ENCODE measurements around the gene PLAA. TPM values are rescaled to one million over a fixed set of nuclear protein-coding genes. Genes with fewer than 3 reads are reported as not detected.
"Not testable (repeated sequence)": the region's sequence is repeated elsewhere in the genome, so short reads cannot be mapped to it uniquely, and the experiment has no call there.

Gene PLAA
- polyA plus RNA-seq, 5 donors, result 24.2 to 38.5 (median 33.8) TPM

- DNase-seq, result no peak
These were observed 6.9 kb downstream of the PLAA start for GRCh38 chr9:26939955-26940711.

DNA sequence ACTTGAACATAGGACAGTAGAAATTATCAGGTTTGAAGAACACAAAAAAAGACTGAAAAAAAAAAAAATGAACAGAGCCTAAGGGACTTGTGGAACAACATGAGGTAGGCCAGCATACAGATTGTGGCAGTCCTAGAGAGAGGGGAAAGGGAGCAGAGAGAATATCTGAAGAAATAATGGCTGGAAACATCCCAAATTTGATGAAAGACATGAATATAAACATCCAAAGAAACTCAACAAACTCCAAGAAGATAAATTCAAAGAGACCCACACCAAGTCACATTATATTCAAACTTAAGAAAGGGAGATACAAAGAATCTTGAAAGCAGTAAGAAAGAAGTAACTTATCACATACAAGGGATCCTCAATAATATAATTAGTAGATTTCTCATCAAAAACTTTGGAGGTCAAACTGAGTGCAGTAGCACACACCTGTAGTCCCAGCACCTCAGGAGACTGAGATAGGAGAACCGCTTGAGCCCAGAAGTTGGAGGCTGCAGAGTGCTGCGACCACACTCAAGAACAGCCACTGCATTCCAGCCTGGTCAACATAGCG, 9.1 kb downstream of the PLAA start:
- no peak for DNase-seq

DNA sequence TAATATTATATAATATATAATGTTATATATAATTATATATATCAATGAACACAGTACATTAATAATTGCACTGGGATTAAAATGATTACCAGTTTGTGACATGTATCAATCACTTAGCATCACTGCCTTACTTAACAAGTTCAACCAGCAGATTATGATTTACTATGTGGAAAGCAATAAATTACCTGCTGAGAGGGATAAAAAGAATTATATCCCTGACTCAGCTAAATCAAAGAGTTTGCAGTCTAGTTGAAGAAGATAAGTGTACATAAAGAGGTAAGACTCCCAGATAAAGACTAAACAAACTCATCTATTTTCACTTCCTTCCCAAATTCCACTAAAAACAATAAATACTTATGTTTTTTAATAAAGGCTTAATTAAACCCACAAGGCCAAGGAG, 11.2 kb downstream of the PLAA start:
- no peak for DNase-seq

- DNase-seq, result no peak
These were observed 18.0 kb downstream of the PLAA start for GRCh38 chr9:26928902-26929495.

GRCh38 chr9:26925609-26926008, 21.4 kb downstream of the PLAA start:
- no peak for DNase-seq

- DNase-seq, result no peak
These were observed 27.3 kb downstream of the PLAA start for GRCh38 chr9:26919698-26920097.

DNA sequence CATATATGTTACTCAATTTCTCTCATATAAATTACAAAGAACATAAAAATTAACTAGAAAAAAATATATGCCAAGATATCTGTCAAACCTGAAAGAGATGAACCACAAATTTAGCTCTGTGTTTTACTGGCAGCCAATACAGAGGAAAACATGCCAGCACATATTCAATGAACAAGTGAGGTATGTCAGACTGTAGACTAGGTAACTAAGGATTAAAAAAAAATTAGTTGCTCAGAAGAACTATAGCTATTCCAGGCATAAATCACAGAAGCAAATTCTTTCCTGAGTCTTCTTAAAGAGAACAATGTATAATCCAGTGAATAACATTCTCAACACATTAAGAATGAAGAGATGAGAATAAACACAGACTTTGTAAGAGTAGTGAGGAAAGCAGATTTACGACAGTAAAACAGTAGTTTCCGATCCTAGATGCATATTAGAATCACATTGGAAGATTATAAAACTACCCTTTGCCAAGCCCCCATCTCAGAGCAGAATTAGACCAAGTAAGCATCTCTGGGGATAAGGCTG, 33.8 kb downstream of the PLAA start:
- DNase-seq, result no peak

- no peak for DNase-seq
These were observed 42.4 kb downstream of the PLAA start for GRCh38 chr9:26904671-26905070.

- no peak for DNase-seq
These were observed 43.0 kb downstream of the PLAA start for GRCh38 chr9:26904070-26904469.

GRCh38 chr9:26893030-26893676, 53.9 kb downstream of the PLAA start:
- DNase-seq, result peak in 1 of 2 donors; percentile 2

GRCh38 chr9:26892251-26893029, 54.6 kb downstream of the PLAA start, which contains the start of gene CAAP1:
CAAP1 (minus strand) TSS chr9:26892802; CDS start chr9:26892715, 87 bp downstream.
- peak; percentile 93 for DNase-seq

GRCh38 chr9:26891726-26892125, 55.3 kb downstream of the PLAA start:
- DNase-seq, result peak in 1 of 2 donors; percentile 2

GRCh38 chr9:26888271-26888670, 58.8 kb downstream of the PLAA start:
- DNase-seq, result no peak

DNA sequence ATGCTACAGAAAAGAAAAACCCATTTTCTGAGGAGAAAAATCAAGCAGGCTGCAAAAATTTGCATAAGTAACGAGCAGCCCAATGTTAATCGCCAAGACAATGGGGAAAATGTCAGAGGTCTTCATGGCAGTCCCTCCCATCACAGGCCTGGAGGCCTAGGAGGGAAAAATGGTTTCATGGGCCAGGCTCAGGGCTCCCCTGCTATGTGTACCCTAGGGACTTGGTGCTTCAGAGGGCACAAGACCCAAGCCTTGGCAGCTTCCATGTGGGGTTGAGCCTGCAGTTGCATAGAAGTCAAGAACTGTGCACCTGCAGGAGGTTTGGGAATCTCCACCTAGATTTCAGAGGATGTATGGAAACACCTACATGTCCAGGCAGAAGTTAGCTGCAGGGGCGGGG, 64.9 kb downstream of the PLAA start:
- no peak for DNase-seq

DNA sequence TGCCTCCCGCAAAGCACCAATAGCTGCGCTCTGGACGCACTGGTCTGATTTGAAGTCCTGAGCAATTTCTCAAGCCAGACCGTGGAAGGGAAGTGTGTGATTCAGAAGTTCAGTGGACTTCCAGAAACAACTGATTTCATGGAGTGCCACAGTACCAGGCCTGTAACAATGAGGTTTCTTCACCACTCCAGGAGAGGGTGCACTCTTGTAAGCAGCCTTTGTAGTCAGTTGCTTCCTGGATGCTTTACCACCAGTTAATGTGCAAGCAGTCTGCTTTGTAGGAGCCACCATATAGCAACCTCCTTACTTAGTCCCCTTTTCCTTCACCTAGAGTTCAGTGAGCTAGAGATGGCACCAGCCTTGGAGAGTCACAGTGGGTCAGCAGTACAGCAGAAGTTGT, 66.8 kb downstream of the PLAA start:
- no peak for DNase-seq

DNA sequence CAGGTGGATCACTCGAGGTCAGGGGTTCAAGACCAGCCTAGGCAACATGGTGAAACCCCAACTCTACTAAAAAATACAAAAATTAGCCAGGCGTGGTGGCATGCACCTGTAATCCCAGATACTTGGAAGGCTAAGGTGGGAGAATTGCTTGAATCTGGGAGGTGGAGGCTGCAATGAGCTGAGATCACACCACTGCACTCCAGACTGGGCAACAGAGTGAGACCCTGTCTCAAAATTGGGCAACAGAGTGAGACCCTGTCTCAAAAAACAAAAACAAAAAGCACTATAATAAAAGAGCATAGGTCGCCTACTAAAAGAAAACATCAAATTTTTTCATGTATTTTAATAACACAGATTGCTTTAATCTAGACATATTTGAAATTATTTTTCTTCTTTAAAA, 71.9 kb downstream of the PLAA start:
- not testable (repeated sequence) for DNase-seq

DNA sequence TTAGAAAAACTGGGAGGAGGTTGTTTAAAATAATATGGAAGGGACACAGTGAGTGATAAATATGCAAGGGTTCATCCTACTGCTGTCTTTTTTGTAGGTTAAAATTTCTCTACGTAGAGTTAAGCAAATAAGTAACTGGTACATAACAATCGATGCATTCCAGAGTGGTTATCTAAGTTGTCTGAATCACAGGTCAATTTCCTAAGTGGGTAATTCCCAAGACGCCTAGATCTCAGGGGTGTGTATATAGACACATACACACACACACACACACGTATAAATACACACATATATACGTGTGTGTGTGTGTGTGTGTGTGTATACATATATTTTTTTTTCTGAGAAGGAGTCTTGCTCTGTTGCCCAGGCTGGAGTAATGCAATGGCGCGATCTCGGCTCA, 76.8 kb downstream of the PLAA start:
- DNase-seq, result no peak

DNA sequence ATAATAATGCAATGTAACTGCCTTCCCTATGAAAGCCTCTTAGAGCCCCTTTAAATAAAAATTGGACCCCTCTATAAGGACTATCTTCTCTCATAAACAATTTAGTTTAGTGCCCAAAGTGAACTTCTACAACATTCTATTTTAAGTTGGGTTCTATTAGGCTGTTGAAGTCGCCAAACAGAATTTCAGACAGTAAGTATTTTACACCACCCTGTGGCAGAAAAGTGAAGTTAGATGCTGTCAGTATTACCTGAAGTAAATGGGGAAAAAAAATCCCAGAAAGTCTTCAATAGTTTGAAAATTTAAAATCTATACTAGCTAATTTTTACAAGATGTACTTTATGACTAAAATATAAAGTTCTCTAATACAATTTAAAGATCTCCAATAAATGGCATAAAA, 84.0 kb downstream of the PLAA start:
- DNase-seq, result no peak

DNA sequence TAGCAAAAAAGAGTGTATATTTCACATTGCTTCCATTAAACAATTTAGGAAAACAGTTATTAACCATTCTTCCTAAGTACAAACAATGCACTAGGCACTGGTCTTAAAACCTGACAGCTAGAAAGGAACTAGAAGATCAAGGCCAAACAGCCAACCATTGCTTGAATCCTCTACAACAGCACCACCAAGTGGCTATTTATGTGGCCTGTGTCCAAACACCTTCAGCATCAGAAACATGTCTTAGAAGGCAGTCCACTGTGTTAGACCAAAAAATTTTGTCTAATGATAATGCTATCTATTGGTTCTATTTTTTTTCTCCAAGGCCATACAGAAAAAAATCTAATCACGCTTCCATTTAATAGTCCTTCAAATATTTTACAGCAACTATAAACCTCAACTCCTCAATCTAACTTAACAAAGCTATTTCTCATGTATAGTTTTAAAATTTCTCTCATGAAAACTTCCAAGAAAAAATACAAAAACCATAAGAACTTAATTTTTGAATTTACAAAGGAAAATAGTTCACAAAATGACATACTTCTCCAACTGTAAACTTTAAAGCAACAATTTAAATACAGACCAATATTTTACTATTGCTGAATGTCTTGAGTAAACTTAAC, 90.5 kb downstream of the PLAA start:
- no peak for DNase-seq

All from right lung (tissue), 5 donors.